Cardiac muscle cell (in vitro differentiated cells and primary cell): ENCODE results near the gene RNASE8. TPM values are rescaled to one million over a fixed set of nuclear protein-coding genes. Genes with fewer than 3 reads are reported as not detected.
A peak's percentile ranks its signal among the peaks of the same experiment; 100 is the strongest.

Source experiments
- DNase-seq, 2 donors: peaks; one replicate each; pipeline versions ENCODE4 v3.0.0 to v3.0.0-alpha.2; 2010 to 2017; ENCODE audit warnings: low read depth in 1 of 2, low spot score in 1 of 2
- H3K27ac ChIP-seq: fragments of 200-600 bp; sonication (generic); 2 replicates; pipeline ENCODE4 v1.5.1; 2016
- H3K27me3 ChIP-seq: fragments of 200-600 bp; sonication (generic); 2 replicates; pipeline ENCODE4 v1.6.0; 2016; ENCODE audit warnings: control low read depth
- H3K36me3 ChIP-seq: fragments of 200-600 bp; sonication (generic); 2 replicates; pipeline ENCODE4 v1.5.1; 2016; ENCODE audit warnings: control low read depth
- H3K4me1 ChIP-seq: fragments of 200-600 bp; sonication (generic); 2 replicates; pipeline ENCODE4 v1.8.1; 2017; ENCODE audit warnings: low read depth, mild to moderate bottlenecking, mixed run types
- H3K4me3 ChIP-seq: fragments of 200-600 bp; sonication (generic); 2 replicates; pipeline ENCODE4 v1.5.1; 2016; ENCODE audit warnings: mild to moderate bottlenecking
- H3K9me3 ChIP-seq: fragments of 200-600 bp; sonication (generic); 2 replicates; pipeline ENCODE4 v1.5.1; 2017; ENCODE audit warnings: low read depth, mild to moderate bottlenecking, control low read depth
- CTCF ChIP-seq: IDR thresholded peaks from 2 replicates; pipeline ENCODE4 v1.5.1; 2012; ENCODE audit warnings: low read depth, mild to moderate bottlenecking, low read length
- polyA plus RNA-seq: library from polyadenylated mRNA; unstranded; fragments of >200 nt; fragmentation: Nextera tagmentation; extraction: Ambion mirVana; gene quantifications from 2 replicates; pipeline ENCODE4 v1.2.1, GENCODE V29; 2016
- total RNA-seq: library from RNA; depleted of rRNA; stranded (reverse); fragments of >200 nt; gene quantifications from 2 replicates; pipeline ENCODE4 v1.2.3, GENCODE V29; 2016

RNASE8 gene
- total and polyA plus RNA-seq, 2 experiments from 2014 or later, result not detected

GRCh38 chr14:21016413-21017190 is 41.0 kb upstream of the RNASE8 start:
- Histone ChIP-seq H3K36me3 (peaks cover 26% of the 10 kb centered on the region), H3K27me3 (no peaks in the 10 kb centered on the region), H3K4me3 (no peak overlapping the region), H3K9me3 (no peaks in the 10 kb centered on the region), H3K4me1 (peaks cover 12% of the 10 kb centered on the region), H3K27ac (no peak overlapping the region)
- no peak for DNase-seq
- no peak for TF ChIP-seq CTCF

- H3K4me3 ChIP-seq, result no peak overlapping the region
- peaks cover 11% of the 10 kb centered on the region for H3K4me1 ChIP-seq
- TF ChIP-seq CTCF, result no peak
- no peaks in the 10 kb centered on the region for H3K27me3 ChIP-seq
- H3K27ac ChIP-seq, result peak overlapping the region; percentile 48
- no peaks in the 10 kb centered on the region for H3K9me3 ChIP-seq
- no peak for DNase-seq
- peaks cover 26% of the 10 kb centered on the region for H3K36me3 ChIP-seq
Measured at GRCh38 chr14:21017528-21018245, 39.9 kb upstream of the RNASE8 start.

GRCh38 chr14:21018286-21018685 is 39.3 kb upstream of the RNASE8 start:
- Histone ChIP-seq H3K4me3 (no peak overlapping the region), H3K9me3 (no peaks in the 10 kb centered on the region), H3K27me3 (no peaks in the 10 kb centered on the region), H3K36me3 (peaks cover 26% of the 10 kb centered on the region), H3K4me1 (peaks cover 12% of the 10 kb centered on the region), H3K27ac (peak overlapping the region; percentile 48)
- no peak for TF ChIP-seq CTCF
- DNase-seq, result no peak

GRCh38 chr14:21018781-21019180 is 38.8 kb upstream of the RNASE8 start:
- no peak for DNase-seq
- H3K27ac ChIP-seq, result no peak overlapping the region
- H3K9me3 ChIP-seq, result no peaks in the 10 kb centered on the region
- no peaks in the 10 kb centered on the region for H3K27me3 ChIP-seq
- TF ChIP-seq CTCF, result no peak
- peaks cover 17% of the 10 kb centered on the region for H3K4me1 ChIP-seq
- H3K36me3 ChIP-seq, result peaks cover 26% of the 10 kb centered on the region
- H3K4me3 ChIP-seq, result no peak overlapping the region

GRCh38 chr14:21019366-21019765 is 38.3 kb upstream of the RNASE8 start:
- Histone ChIP-seq H3K9me3 (no peaks in the 10 kb centered on the region), H3K4me1 (peaks cover 20% of the 10 kb centered on the region)
- DNase-seq, result no peak

More at GRCh38 chr14:21019366-21019765, 38.3 kb upstream of the RNASE8 start:
- no peak for TF ChIP-seq CTCF
- Histone ChIP-seq H3K36me3 (peaks cover 26% of the 10 kb centered on the region), H3K4me3 (no peak overlapping the region), H3K27me3 (no peaks in the 10 kb centered on the region), H3K27ac (no peak overlapping the region)
